Non-pigmented ciliary epithelial cell (primary cell): ENCODE data around the gene CCDC61.

ENCODE experiments used
- DNase-seq: peaks from one replicate; pipeline ENCODE4 v3.0.0-alpha.2; 2010; ENCODE audit warnings: low read depth

CCDC61 gene

DNA sequence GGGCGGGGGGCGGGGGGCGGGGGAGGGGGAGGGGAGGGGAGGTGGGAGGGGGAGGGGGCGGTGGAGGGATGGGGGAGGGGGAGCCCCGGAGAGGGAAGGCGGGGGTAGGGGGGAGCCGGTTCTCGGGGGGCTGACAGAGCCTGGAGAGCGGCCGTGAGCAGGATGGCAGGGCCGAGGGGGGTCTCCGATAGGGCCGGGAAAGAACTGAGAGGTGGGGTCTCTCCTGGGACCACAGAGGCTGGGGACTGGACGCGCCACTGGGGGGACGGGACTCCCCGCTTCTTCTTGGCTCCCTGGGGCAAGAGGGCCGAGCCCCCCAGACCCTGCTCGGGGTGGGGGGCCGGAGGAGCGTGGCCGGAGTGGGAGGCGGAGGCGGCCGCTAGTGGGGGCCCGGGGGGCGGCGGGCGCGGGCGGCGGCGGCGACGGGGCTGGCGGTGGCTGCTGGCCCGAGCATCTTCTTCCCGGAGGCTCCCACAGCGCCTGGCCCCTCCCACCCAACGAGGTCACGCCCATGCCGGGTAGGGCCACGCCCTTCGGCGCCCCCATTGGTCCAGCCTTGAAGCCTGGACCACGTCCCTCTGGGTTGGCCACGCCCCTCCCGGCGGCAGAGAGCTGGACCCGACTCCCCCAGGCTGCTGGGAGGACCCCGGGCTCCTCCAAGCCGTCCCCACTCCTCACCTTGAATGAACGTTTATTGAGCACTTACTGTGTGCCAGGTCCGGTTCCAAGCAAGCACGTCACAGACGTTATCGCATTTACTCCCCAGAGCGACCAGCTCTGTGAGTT, 21.5 kb upstream of the CCDC61 start, which contains the start of gene NOVA2:
Gene NOVA2, minus strand, starts transcription at position 313 of the 786 bp plus-strand sequence. CDS start 514 bp downstream, outside the sequence.
- no peak for DNase-seq

DNA sequence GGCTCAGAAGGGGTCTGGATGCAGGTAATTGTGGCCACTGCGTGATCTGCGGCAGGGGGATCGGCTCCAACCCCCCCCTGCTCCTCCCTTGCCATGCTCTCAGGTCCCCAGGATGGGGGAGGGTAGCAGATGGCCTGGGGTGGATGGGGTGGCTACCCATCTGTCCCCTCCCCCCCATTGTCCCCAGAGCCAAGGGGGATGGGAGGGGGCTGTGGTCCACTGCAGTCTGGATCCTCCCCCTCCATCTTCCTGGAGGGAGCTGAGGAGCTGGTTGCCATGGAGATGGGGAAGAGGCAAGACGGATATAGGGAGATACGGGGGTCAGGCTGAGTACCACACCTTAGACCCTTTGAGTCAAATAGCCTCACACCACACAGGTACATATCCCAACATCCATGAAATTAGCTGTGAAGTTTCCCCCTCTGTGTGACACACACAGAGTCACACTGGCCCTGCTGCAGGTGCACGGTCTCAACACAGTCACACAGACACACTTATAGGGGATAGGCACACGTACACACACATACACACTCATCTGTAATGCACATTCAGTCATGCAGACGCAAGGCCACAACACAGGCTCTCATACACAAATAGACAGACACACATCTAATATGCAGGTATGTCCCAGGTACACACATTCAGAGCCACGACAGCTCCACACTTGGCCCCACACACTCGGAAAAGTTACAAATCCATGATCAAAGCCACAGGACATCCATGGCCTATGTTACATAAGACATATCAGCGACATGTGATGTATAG, 19.8 kb upstream of the CCDC61 start:
- no peak for DNase-seq

DNA sequence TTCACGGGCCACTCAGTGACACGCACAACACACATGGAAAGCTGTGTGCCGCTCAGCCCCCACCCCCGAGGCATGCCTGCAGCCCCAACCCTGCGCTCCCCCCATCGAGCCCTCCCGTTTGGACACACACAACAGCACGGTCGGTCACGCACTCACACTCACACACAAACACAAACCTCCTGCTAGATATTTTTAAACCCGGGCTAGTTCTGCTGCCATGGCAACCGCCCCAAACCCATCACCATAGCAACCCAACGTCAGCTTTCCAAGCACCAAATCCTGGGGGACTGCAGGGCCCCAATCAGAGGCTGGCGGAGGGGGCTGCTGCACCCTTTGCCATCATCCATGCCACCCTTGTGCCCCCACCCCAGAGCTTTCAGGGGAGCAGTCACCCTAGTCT, 19.1 kb upstream of the CCDC61 start:
- DNase-seq = no peak

DNA sequence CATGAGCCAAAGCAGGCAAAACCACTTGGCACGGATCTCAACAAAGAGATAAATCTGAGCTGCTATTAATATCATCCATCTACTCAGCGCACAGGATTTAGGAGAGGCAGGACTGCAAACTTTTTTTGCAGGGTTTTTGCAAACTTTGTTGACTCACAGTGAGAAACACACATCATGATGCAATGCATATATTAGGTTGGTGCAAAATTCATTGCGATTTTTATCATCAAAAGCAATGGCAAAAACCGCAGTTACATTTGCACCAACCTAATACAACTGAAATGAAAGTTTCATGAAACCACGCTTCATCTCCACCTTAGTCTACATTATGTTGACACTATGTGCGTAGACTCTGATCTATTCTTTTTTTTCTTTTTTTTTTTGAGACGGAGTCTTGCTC, 17.1 kb upstream of the CCDC61 start:
- no peak for DNase-seq

DNA sequence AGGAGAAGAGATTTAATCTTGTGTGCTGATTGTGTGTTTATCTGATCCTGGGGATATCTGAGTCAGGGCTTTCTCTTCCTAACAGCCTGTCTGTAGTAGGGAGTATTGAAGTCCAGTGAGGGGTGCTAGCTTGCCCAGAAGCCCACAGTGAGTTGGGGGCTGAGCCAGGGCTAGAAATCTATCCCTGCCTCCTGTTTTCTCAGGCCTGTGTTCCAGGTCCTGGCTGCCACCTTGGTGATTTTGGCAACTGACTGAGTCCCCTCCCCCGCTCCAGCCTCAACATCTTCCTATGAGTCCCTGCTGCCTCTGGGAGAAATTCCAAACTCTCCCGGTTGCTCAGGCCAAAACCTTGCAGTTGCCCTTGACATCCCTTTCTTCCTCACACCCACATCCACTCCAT, 13.9 kb upstream of the CCDC61 start:
- DNase-seq = no peak

DNA sequence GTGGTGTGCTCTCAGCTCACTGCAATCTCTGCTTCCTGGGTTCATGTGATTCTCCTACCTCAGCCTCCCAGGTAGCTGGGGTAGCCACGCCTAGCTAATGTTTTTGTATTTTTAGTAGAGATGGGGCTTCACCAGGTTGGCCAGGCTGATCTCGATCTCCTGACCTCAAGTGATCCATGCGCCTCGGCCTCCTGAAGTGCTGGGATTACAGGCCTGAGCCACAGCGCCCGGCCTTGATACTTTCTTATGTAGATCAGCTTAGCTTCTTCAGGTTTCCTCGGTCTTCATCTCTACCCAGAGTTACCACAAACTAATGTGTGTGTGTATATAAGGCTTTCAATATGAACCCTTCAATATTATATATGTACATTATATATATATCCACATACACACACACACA, 9.9 kb upstream of the CCDC61 start:
- no peak for DNase-seq

DNA sequence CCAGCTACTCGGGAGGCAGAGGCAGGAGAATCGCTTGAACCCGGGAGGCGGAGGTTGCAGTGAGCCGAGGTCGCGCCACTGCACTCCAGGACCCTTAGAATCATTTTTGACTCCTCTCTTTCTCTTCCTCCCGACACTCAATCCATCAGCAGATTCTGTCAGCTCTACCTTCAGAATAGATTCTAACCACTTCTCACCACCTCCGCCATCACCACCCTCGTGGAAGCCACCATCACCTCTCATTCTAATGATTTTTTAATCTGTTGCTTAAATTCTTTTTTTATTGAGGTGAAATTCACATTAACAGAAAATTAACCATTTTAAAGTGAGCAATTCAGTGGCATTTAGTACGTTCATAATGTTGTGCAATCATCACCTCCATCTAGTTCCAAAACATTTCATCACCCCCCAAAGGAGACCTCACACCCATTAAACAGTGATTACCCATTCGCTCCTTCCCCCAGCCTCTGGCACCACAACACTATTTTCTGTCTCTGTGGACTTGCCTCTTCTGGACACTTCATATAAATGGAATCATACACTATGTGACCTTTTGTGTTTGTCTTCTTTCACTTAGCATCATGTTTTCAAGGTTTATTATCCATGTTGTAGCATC, 5.0 kb upstream of the CCDC61 start:
- DNase-seq = no peak

DNA sequence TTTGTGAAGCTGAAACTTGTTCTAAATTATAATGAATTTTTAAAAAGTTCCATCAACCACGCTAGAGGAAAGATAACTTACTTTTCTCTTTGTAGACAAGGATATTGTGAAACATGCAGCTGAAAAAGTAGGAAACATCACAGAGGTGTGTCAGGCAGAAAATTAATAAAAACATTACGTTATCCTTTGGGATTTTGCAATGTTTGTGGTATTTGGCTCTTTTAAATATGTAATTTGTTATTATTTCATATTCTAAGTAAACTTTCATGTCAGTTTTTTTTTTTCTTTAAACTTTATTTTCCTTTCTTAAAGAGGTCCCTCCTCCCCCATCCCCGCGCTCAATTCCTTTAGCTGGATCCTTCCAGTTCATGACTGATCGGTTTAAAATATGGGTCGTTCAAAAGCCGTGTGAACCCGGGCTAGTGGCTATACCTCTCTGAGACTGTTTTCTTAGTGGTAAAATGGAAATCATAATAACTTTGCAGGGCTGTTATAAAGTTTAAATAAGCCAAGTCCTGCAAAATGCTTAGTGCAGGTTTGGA, 740 bp upstream of the CCDC61 start:
- DNase-seq = no peak

DNA sequence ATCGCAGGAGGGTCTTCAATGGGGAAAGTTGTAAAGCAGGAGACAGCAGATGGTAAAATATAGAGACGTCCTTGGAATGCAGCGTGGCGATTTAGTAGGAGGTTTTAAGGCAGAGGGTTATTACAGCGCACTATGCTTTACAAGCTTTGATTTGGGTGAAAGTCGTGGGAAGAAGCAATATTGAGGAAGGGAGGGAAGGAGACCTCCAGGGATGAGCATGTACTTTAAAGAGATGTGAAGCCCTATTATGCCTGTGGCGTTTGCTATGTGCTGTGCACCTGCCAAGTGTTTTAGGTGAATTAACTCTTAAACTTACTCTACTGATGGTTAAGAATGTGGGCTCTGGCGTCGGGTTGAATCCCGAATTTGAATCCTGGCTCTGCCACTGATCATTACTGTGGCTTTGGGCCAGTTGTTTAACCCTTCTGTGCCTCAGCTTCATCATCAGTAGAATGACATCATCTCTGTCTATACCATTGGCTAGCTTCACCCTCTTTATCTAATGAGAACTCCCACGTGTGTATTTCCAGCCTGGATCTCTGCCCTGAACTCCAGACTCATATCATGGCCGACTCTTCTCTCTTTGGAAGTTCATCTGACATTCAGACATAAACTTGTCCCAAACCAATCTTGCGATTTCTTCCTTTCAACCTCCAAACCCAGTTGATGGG, 583 bp downstream of the CCDC61 start:
- no peak for DNase-seq

DNA sequence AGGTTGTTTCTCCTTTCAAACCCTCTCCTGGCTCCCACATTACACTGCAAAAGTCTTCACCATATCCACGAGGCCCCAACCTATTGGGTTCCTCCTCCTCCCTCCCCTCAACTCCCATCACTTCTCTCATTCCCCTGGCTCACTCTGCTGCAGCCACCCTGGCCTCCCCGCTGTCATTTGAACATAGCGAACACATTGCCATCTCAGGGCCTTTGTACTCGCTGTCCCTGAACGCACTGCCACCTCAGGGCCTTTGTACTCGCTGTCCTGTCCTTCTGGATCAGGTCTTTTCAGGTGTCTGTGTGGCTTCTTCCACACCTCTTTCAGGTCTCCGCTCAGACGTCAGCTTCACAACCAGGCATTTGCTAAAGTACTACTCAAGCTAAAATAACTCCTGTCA, 1.7 kb downstream of the CCDC61 start:
- DNase-seq = no peak

DNA sequence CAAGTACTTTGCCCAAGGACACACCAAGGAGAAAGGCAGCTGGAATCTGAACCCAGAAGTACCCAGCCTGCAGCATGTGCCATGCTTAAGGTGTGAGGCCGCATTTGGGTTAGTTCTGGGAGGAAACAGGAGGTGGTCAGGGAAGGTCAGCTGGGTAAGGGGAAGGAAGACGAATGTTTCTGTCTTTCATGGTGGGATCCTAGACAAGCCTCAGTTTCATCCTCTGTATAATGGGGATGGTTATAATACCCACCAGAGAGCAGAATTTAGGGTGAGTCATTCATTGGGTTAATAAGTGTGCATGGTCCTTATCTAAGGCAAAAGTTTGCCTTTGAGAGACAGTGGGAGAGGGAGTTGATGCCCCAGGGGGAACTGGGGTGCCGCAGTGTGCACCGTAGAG, 3.6 kb downstream of the CCDC61 start:
- DNase-seq = no peak

DNA sequence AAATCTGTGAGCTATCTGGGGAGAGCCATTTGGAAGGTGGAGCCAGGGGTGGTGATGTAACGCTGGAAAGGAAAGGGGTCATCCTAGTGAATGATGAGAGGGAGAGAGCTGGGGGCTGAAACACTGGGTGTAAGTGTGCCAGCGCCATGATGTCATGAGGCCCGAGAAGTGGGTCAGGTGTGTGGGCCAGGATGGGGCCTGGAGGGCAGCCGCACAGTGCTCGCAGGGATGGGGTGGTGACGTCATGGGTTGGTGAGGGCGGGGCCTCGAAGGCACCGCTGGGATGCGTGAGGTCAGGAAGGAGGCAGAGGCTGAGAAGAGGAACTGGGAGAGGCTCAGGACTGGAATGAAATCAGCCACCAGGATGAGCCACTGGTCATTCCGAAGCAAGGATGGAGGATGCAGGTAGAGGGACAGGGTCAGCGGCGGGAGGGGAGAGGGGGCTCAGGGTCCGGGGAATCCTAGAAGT, 4.4 kb downstream of the CCDC61 start:
- DNase-seq = no peak

DNA sequence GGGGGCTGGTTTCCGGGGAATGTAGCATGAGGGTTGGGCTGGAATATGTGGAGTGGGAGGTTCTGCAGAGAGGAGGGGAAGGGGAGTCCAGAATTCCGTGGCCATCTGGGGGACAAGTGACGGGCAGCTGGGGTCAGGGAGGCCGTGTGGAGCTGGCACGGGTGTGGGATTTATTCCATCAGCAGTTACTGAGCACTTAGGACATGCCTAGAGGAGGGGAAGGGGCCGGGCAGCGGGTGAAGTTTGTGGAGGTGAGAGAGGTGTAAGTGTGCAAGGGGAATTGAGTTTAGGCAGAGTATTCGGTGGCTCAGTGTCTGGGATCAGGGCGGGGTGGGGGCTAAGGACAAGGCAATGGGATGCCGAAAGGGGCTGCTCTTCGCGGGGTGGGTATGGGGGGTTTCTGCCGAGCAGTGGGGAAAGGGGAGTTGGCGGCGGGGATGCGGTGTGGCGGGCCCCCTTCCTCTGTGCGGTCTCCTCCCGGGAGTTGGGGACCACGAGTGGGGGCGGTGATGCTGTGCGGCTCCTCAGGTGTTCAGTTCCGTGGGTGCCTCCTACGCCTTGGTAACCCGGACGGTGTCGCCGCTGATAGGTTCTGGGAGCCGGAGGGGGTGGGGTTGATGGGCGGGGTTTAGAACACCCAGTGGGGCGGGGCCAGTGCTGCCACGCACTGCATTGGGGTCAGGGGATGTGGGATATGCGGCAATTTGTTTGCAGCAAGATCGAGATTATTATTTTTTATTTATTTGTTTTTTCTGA, 5.4 kb downstream of the CCDC61 start:
- no peak for DNase-seq

DNA sequence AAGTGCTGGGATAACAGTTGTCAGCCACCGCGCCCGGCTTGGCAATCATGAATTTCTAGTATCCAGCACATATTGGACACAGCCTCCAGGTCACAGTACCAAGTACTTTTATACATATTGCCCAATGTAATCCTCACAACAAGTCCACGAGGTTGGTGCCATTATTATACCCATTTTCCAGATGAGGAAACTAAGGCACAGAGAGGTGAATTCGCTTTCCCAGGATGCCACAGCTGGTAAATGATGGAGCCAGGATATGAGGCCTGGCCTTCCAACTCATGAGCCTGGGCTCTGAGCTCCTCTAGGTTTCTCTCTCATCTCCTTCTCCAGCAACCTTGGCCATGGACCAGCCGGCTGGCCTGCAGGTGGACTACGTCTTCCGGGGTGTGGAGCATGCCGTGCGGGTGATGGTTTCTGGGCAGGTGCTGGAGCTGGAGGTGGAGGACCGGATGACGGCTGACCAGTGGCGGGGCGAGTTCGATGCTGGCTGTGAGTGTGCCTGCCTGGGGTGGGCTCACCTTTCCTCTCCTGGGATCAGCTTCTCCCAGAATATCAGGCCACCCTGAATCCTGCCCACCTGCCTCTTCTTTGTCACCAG, 7.5 kb downstream of the CCDC61 start:
- DNase-seq = no peak

DNA sequence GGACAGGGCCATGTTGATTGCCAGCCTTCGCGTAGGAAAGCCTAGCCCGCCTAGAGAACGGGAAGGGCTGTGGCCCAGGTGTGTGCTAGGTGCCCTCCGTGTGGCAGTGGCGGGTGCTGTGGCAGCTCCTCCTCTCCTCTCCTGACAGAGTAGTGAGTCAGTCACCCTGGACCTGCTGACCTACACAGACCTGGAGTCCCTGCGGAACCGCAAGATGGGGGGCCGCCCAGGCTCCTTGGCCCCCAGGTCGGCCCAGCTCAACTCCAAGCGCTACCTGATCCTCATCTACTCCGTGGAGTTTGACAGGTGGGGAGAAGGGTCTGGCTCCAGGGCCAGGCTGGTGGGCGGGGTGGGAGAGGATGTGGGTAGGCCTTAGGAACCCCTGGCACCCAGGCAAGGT, 11.1 kb downstream of the CCDC61 start:
- no peak for DNase-seq

DNA sequence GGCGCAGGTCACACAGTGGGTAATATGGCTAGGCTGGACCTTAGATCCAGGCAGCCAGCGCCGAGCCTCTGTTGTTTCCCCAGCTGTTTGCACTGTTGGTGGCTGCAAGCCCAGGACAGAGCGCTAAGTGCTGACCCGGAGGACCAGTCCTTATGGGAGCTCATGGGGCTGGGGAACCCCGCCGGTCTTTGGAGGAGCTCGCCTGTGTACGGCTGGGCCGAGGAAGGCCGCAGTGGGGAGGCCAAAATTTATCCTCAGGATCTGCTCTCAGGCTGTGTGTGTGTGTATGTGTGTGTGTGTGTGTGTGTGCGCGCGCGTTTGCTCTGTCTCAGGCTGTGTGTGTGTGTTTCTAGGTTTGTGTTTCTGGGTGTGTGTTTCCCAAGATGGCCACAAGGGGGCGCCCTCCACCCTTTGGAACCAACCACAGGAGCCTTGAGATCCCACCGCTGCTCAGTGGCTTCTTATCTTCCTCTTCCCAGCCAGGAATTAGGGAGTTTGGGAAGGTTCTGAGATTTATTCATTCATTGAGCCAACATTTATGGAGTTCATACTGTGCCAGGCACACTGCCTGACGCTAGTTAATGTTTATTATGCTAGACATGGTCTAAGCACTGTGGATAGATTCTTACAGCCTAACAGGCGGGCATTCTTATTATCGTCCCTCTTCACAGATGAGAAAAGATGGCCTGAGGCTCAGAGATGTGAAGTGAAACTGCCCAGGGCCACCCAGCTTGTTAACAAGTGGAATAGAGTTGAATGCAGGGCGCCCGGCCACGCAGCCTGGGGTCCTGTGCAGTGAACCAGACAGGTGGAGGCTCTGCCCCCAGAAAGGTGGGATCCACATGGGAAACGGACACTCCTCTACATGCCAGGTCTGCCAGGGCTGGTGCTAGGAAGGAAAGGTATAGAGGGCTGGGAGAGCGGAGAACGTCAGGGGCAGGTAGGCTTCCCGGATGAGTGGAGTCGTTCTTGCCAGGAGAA, 14.6 kb downstream of the CCDC61 start:
- DNase-seq = no peak

DNA sequence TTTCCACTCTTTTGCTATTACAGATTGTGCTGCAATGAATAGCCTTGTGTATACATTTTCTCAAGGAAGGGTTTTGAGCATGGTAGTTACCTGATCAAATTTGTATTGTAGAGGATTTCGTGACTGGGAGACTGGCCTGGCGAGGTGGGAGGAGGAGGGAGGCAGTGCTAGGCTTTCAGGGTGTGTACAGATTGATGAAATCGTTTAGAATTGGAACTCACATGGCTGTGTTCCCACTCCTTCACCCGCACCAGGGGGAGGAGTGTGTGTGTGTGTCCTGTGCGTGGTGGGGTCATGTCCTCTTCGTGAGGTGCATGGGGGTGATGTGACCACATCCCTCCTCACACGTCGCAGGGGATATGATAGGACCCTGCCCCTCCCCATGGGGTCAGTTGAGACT, 19.3 kb downstream of the CCDC61 start:
- no peak for DNase-seq

DNA sequence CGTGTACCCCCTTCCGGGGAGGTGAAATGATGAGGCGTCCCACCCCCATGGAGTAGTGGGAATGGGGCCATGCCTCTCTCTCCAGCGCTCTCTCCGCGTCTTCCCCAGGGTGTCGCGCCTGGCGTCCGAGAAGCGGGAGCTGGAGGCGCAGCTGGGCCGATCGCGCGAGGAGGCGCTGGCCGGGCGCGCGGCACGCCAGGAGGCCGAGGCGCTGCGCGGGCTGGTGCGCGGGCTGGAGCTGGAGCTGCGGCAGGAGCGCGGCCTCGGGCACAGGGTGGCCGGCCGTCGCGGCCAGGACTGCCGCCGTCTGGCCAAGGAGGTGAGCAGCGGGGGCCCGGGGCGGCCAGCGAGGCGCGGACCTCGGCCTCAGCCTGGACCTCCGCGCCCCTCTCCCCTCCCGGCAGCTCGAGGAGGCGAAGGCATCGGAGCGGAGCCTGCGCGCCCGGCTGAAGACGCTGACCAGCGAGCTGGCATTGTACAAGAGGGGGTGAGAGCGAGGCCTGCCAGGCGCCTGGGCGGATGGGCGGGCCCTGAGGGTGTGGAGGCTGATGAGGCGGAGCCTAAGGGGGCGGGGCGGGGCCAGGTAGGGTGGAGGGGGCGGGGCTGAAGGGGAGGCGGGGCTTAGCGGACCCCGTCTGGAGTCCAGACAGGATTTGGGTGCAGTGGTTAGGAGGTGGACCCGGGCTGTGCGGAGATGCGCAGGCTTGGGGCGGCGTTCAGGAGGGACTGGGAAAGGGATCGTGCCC, 19.8 kb downstream of the CCDC61 start:
- no peak for DNase-seq
